Fibroblast of mammary gland (primary cell): Measurements from ENCODE around the gene JAZF1.
"Not testable (repeated sequence)": the region's sequence is repeated elsewhere in the genome, so short reads cannot be mapped to it uniquely, and the experiment has no call there.

ENCODE experiments used
- DNase-seq: peaks from one replicate; pipeline ENCODE4 v3.0.0-alpha.2; 2010; ENCODE audit warnings: low read depth
- H3K4me3 ChIP-seq: 2 replicates; pipeline ENCODE4 v1.5.1; 2011; ENCODE audit warnings: low read depth, mild to moderate bottlenecking, low read length, moderate library complexity; ENCODE audit not compliant: control insufficient read depth
- TF ChIP-seq, protein P1 (sequence below): conservative IDR thresholded peaks from 2 replicates; pipeline ENCODE4 v1.5.1; 2011; ENCODE audit warnings: low read depth, low read length, inconsistent platforms; ENCODE audit not compliant: control insufficient read depth, insufficient read depth

JAZF1 gene

GRCh38 chr7:27861747-27862146 is 318.8 kb downstream of the JAZF1 start:
- TF ChIP-seq, protein P1, sequence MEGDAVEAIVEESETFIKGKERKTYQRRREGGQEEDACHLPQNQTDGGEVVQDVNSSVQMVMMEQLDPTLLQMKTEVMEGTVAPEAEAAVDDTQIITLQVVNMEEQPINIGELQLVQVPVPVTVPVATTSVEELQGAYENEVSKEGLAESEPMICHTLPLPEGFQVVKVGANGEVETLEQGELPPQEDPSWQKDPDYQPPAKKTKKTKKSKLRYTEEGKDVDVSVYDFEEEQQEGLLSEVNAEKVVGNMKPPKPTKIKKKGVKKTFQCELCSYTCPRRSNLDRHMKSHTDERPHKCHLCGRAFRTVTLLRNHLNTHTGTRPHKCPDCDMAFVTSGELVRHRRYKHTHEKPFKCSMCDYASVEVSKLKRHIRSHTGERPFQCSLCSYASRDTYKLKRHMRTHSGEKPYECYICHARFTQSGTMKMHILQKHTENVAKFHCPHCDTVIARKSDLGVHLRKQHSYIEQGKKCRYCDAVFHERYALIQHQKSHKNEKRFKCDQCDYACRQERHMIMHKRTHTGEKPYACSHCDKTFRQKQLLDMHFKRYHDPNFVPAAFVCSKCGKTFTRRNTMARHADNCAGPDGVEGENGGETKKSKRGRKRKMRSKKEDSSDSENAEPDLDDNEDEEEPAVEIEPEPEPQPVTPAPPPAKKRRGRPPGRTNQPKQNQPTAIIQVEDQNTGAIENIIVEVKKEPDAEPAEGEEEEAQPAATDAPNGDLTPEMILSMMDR, result no peak
- no peak for DNase-seq
- no peak overlapping the region for H3K4me3 ChIP-seq

- no peak overlapping the region for H3K4me3 ChIP-seq
- no peak for DNase-seq
- TF ChIP-seq, protein P1, result no peak
Observed at GRCh38 chr7:27860800-27861199, 319.8 kb downstream of the JAZF1 start.

DNA sequence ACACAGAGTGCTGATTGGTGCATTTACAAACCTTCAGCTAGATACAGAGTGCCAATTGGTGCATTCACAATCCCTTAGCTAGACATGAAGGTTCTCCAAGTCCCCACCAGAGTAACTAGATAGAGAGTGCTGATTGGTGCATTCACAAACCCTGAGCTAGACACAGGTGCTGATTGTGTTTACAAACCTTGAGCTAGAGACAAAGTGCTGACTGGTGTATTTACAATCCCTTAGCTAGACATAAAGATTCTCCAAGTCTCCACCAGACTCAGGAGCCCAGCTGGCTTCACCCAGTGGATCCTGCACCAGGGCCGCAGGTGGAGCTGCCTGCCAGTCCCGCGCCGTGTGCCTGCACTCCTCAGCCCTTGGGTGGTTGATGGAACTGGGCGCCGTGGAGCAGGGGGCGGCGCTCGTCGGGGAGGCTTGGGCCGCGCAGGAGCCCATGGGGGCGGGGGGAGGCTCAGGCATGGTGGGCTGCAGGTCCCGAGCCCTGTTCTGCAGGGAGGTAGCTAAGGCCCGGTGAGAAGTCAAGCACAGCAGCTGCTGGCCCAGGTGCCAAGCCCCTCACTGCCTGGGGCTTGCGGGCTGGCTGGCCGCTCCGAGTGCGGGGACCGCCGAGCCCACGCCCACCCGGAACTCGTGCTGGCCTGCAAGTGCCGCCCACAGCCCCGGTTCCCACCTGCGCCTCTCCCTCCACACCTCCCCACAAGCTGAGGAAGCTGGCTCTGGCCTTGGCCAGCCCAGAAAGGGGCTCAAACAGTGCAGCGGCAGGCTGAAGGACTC is 323.7 kb downstream of the JAZF1 start:
- not testable (repeated sequence) for DNase-seq

GRCh38 chr7:27850531-27850930 is 330.1 kb downstream of the JAZF1 start:
- H3K4me3 ChIP-seq, result no peak overlapping the region
- DNase-seq, result no peak
- TF ChIP-seq, protein P1, result no peak

More for the DNA sequence above, 323.7 kb downstream of the JAZF1 start:
- H3K4me3 ChIP-seq, result not testable (repeated sequence)

- TF ChIP-seq, protein P1, result no peak
- H3K4me3 ChIP-seq, result no peak overlapping the region
- peak; percentile 10 for DNase-seq
Observed at GRCh38 chr7:27846388-27846787, 334.2 kb downstream of the JAZF1 start.

DNA sequence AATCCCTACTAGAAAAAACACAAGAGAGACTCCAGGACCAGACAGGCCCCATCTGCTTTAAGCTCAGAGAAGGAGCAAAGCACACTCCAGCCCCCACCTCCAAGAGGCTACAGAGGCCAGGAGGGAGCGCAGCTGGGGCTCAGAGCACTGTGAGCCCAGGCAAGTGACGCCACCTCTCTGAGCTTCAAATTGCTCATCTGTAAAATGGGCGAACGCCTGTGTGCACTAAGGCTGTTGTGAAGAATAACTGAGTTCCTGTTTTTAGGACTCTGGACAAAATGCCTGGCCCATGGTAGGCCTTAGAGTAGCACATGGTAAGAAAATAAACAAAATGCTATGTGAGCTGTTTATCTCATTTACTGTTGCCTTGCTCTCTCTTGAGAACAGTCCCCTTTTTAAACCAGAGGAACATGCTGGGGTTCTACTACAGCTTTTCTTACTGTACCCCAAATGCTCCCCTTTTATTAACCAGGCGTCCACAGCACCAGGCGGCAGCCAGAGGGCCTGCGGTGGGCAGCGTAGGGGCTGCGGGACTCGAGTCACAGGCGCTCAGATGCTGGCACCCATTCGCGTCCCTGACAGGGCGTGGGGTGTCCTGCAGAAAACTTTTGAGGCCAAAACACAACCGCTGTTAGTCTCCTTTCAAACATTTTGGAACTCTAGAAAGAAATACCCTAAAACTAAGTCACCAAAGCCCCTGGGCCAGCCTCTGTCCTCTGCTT is 336.9 kb downstream of the JAZF1 start:
- no peak for DNase-seq
- TF ChIP-seq, protein P1, result no peak
- no peak overlapping the region for H3K4me3 ChIP-seq

DNA sequence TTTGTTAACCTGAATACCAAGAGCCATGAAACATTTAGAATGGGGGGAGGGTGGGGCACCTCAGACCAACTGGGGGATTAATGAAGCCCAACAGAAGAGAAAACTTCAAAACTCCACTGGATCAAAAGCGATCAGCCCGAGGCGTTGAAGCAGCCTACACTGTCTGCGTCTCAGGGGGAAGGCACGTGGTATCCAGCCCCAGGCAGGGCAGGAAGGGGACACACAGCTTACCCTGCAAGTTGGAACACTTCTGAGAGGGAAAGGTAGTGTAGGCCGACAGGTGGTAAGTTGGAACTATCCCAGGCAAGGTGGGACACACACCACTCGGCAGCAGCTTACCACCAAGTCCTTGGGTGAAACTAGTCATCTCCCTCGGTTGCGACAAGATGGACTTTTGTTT is 337.7 kb downstream of the JAZF1 start:
- no peak for DNase-seq
- TF ChIP-seq, protein P1, result no peak
- H3K4me3 ChIP-seq, result no peak overlapping the region
